K562 (cell line): Measurements from ENCODE around the gene FRRS1.
"Not testable (repeated sequence)": the region's sequence is repeated elsewhere in the genome, so short reads cannot be mapped to it uniquely, and the experiment has no call there.

Source experiments
- ARNT ChIP-seq, 2 experiments: fragments of 450-650 bp; IDR thresholded peaks; 2 replicates each; pipeline ENCODE4 v1.6.1; 2016; ENCODE audit warnings: mild to moderate bottlenecking in 1 of 2
- CTCF ChIP-seq, 3 experiments: IDR thresholded peaks in 2 of 3; conservative IDR thresholded peaks in 1 of 3; 2 replicates each; pipeline ENCODE4 v1.5.1; 2011 to 2012; ENCODE audit warnings: low read length in 3 of 3, mild to moderate bottlenecking in 3 of 3, control low read depth in 2 of 3, improper control_type of control experiment in 1 of 3, inconsistent platforms in 1 of 3, low read depth in 1 of 3, mixed read lengths in 1 of 3, moderate library complexity in 1 of 3; ENCODE audit not compliant: insufficient read depth in 2 of 3
- JUNB ChIP-seq: fragments of 450-650 bp; formaldehyde crosslinking; conservative IDR thresholded peaks from 2 replicates; pipeline ENCODE4 v1.4.0; 2020; ENCODE audit warnings: mild to moderate bottlenecking
- MXI1 ChIP-seq: IDR thresholded peaks from 2 replicates; pipeline ENCODE4 v1.6.1; 2011; ENCODE audit warnings: low read depth, mild to moderate bottlenecking, improper control_type of control experiment, low read length
- PHB2 ChIP-seq: fragments of 450-650 bp; IDR thresholded peaks from 2 replicates; pipeline ENCODE4 v1.6.1; 2017; ENCODE audit warnings: low read depth
- POLR2H ChIP-seq: IDR thresholded peaks from 2 replicates; pipeline ENCODE4 v1.6.1; 2016; ENCODE audit warnings: missing genetic modification characterization, low read depth, mild to moderate bottlenecking, control low read depth, missing compliant biosample characterization, moderate library complexity
- RCOR1 ChIP-seq, 2 experiments: IDR thresholded peaks; 2 replicates each; pipeline ENCODE4 v1.6.1; 2012; ENCODE audit warnings: low read depth in 2 of 2, low read length in 2 of 2, borderline replicate concordance in 1 of 2, improper control_type of control experiment in 1 of 2
- TF ChIP-seq, protein P1 (sequence below): fragments of 250-450 bp; sonication (Bioruptor Pico); IDR thresholded peaks from 2 replicates; pipeline ENCODE4 v1.8.0; 2021; ENCODE audit warnings: moderate library complexity, mild to moderate bottlenecking, inconsistent platforms

GRCh38 chr1:99793861-99794260, 27.4 kb upstream of the FRRS1 start:
- TF ChIP-seq POLR2H (tag); PHB2; MXI1; CTCF (IDR thresholded peaks at IDR 0.05 in 2 of 3, conservative IDR thresholded peaks at IDR 0.05 in 1 of 3; ENCODE audit: insufficient read depth in 2 of 3, low read depth in 1 of 3, low read length in 3 of 3); JUNB (CRISPR knock-in tag); RCOR1 (IDR thresholded peaks at IDR 0.05; ENCODE audit: borderline replicate concordance in 1 of 2, low read depth in 2 of 2, low read length in 2 of 2); ARNT (IDR thresholded peaks at IDR 0.05): not testable (repeated sequence)
- TF ChIP-seq, protein P1, sequence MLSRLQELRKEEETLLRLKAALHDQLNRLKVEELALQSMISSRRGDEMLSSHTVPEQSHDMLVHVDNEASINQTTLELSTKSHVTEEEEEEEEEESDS (CRISPR knock-in tag), result not testable (repeated sequence)
